ENCODE results near the gene SUPT20HL1.
A peak's percentile ranks its signal among the peaks of the same experiment; 100 is the strongest.

Gene SUPT20HL1

DNA sequence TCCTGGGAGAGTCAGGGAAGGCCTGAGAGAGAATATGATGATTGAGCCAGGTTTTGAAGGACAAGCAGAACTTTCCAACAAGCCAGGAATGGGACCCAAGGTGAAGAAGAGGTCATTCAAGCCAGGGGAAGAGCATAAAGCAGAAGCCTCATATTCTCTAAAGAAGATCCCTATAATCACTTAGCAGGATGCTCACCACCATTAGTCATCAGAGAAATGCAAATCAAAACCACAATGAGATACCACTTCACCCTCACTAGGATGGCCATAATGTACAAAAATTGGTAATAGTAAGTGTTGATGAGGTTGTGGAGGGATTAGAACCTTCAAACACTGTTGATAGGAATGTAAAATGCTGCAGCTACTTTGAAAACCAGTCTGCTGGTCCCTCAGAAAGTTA lies 20.5 kb upstream of the SUPT20HL1 start:
- no peak overlapping the region for H3K27ac ChIP-seq
- no peak for DNase-seq
- TF ChIP-seq, protein P1, sequence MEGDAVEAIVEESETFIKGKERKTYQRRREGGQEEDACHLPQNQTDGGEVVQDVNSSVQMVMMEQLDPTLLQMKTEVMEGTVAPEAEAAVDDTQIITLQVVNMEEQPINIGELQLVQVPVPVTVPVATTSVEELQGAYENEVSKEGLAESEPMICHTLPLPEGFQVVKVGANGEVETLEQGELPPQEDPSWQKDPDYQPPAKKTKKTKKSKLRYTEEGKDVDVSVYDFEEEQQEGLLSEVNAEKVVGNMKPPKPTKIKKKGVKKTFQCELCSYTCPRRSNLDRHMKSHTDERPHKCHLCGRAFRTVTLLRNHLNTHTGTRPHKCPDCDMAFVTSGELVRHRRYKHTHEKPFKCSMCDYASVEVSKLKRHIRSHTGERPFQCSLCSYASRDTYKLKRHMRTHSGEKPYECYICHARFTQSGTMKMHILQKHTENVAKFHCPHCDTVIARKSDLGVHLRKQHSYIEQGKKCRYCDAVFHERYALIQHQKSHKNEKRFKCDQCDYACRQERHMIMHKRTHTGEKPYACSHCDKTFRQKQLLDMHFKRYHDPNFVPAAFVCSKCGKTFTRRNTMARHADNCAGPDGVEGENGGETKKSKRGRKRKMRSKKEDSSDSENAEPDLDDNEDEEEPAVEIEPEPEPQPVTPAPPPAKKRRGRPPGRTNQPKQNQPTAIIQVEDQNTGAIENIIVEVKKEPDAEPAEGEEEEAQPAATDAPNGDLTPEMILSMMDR (IDR thresholded peaks at IDR 0.05; ENCODE audit: low read depth, low read length), result no peak
- no peaks in the 10 kb centered on the region for H3K9me3 ChIP-seq (ENCODE audit: severe bottlenecking)
- peaks cover 3% of the 10 kb centered on the region for H3K27me3 ChIP-seq (ENCODE audit: insufficient read depth, low read depth, severe bottlenecking)
- no peaks in the 10 kb centered on the region for H3K36me3 ChIP-seq
- no peak overlapping the region for H3K4me3 ChIP-seq (ENCODE audit: low read depth, low read length)

- Histone ChIP-seq H3K27me3 (ENCODE audit: insufficient read depth, low read depth, severe bottlenecking) (peaks cover 3% of the 10 kb centered on the region), H3K27ac (no peak overlapping the region), H3K4me3 (ENCODE audit: low read depth, low read length) (no peak overlapping the region), H3K36me3 (no peaks in the 10 kb centered on the region), H3K9me3 (ENCODE audit: severe bottlenecking) (no peaks in the 10 kb centered on the region)
- TF ChIP-seq, protein P1 (IDR thresholded peaks at IDR 0.05; ENCODE audit: low read depth, low read length), result no peak
- DNase-seq, result no peak
These were observed 19.9 kb upstream of the SUPT20HL1 start for GRCh38 chrX:24340501-24340900.

DNA sequence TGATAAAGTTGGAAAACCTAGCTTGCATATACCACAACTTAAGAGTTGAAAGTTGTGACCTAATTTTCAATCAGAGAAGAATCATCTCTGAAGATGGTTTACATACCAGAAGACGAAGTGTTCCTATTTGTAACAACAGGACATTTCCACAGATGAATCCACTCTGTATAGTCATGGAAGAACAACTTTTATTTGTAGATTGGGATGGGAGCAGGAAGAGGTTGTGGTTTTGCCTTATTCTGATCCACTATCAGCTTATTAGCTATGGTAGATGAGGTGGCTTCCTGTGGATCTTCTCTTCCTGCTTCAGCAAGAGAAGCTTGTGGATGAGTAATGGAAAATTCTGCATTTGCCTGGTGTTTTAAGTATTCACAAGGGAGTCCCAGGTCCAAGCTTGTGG lies 18.6 kb upstream of the SUPT20HL1 start:
- H3K4me3 ChIP-seq (ENCODE audit: low read depth, low read length), result no peak overlapping the region
- no peak for DNase-seq
- H3K9me3 ChIP-seq (ENCODE audit: severe bottlenecking), result no peaks in the 10 kb centered on the region
- H3K36me3 ChIP-seq, result no peaks in the 10 kb centered on the region
- H3K27ac ChIP-seq, result no peak overlapping the region
- H3K27me3 ChIP-seq (ENCODE audit: insufficient read depth, low read depth, severe bottlenecking), result peaks cover 11% of the 10 kb centered on the region
- TF ChIP-seq, protein P1 (IDR thresholded peaks at IDR 0.05; ENCODE audit: low read depth, low read length), result no peak

DNA sequence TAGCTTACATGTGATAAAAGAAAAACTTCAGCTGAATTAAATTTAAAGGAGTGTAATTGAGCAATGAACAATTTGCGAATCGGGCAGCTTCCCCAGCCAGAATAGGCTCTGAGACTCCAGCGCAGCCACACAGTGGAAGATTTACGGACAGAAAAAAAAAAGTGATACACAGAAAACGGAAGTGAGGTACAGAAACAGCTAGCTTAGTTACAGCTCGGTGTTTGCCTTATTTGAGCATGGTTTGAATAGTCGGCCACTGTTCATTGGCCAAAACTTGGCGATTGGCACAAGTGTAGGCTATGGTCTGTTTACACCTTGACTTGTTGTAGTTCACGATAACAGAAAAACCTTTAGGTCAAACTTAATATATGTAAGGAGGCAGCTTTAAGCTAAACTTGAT lies 16.7 kb upstream of the SUPT20HL1 start:
- TF ChIP-seq, protein P1 (IDR thresholded peaks at IDR 0.05; ENCODE audit: low read depth, low read length), result no peak
- H3K27me3 ChIP-seq (ENCODE audit: insufficient read depth, low read depth, severe bottlenecking), result peaks cover 11% of the 10 kb centered on the region
- H3K36me3 ChIP-seq, result no peaks in the 10 kb centered on the region

DNA sequence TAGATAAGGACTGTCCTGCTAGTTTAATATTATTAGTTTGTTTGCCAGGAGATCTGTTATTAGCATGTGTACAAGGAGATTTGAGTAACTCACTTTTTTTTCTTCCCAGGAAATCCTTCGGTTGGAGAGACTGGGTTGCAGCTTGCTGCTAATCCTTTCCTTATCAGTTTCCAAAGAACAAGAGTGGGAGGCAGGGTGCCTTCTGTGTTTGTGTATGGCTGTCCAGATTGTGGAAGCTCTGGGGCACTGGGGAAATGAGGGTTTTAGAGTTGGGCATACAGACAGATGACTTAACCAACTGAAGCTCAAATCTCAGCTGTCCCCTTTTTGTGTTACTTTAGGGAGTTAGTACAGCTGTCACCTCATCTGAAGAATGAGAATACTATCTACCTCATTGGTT lies 12.6 kb upstream of the SUPT20HL1 start:
- DNase-seq, result peak; percentile 55
- TF ChIP-seq, protein P1 (IDR thresholded peaks at IDR 0.05; ENCODE audit: low read depth, low read length), result no peak
- Histone ChIP-seq H3K27ac (peak overlapping the region; percentile 34; the same call in 1 of the 2 replicates), H3K27me3 (ENCODE audit: insufficient read depth, low read depth, severe bottlenecking) (peaks cover 17% of the 10 kb centered on the region), H3K4me3 (ENCODE audit: low read depth, low read length) (no peak overlapping the region), H3K36me3 (no peaks in the 10 kb centered on the region), H3K9me3 (ENCODE audit: severe bottlenecking) (no peaks in the 10 kb centered on the region)

More for the DNA sequence above, 16.7 kb upstream of the SUPT20HL1 start:
- Histone ChIP-seq H3K27ac (no peak overlapping the region), H3K9me3 (ENCODE audit: severe bottlenecking) (no peaks in the 10 kb centered on the region), H3K4me3 (ENCODE audit: low read depth, low read length) (no peak overlapping the region)
- no peak for DNase-seq

DNA sequence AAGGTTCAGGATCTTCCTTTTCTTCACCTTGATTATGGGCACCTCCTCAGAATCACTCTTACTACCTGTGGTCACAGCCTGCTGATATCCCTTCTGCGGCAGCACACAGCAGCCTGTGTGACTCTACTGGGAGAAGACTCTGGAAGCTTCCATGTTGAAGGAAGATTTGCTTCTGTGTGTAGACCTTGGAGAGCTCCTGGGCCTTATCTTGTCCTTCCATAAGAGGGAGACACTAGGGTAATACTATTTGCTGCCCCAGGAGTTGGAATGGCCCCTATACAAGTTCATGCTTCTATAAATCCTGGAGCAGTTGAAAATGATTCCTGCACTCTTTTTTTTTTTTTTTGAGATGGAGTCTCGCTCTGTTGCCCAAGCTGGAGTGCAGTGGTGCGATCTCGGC lies 10.2 kb upstream of the SUPT20HL1 start:
- TF ChIP-seq, protein P1 (IDR thresholded peaks at IDR 0.05; ENCODE audit: low read depth, low read length), result no peak
- H3K27me3 ChIP-seq (ENCODE audit: insufficient read depth, low read depth, severe bottlenecking), result peaks cover 15% of the 10 kb centered on the region
- H3K4me3 ChIP-seq (ENCODE audit: low read depth, low read length), result no peak overlapping the region
- H3K27ac ChIP-seq, result no peak overlapping the region
- H3K9me3 ChIP-seq (ENCODE audit: severe bottlenecking), result no peaks in the 10 kb centered on the region
- no peak for DNase-seq
- no peaks in the 10 kb centered on the region for H3K36me3 ChIP-seq
